ENCODE measurements around the gene CASP8. TPM values are rescaled to one million over a fixed set of nuclear protein-coding genes. Genes with fewer than 3 reads are reported as not detected.

The CASP8 gene
- total RNA-seq, result 15.2 TPM

GRCh38 chr2:201260302-201260800 lies at the start of gene CASP8:
Gene CASP8, plus strand, starts transcription at chr2:201260536. Its CDS starts 5,951 bp downstream, at chr2:201266487.
- TF ChIP-seq, protein P1, sequence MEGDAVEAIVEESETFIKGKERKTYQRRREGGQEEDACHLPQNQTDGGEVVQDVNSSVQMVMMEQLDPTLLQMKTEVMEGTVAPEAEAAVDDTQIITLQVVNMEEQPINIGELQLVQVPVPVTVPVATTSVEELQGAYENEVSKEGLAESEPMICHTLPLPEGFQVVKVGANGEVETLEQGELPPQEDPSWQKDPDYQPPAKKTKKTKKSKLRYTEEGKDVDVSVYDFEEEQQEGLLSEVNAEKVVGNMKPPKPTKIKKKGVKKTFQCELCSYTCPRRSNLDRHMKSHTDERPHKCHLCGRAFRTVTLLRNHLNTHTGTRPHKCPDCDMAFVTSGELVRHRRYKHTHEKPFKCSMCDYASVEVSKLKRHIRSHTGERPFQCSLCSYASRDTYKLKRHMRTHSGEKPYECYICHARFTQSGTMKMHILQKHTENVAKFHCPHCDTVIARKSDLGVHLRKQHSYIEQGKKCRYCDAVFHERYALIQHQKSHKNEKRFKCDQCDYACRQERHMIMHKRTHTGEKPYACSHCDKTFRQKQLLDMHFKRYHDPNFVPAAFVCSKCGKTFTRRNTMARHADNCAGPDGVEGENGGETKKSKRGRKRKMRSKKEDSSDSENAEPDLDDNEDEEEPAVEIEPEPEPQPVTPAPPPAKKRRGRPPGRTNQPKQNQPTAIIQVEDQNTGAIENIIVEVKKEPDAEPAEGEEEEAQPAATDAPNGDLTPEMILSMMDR (IDR thresholded peaks at IDR 0.05), result no peak
- Histone ChIP-seq H3K36me3 (no peaks in the 10 kb centered on the region), H3K4me1 (peaks cover 2 to 15% of the 10 kb centered on the region in 2 donors), H3K27ac (peak within 1 kb of the TSS; percentile 0 to 23), H3K9me3 (no peaks in the 10 kb centered on the region), H3K27me3 (no peaks in the 10 kb centered on the region), H3K4me3 (peak within 1 kb of the TSS in 1 of 2 donors; percentile 71)
- DNase-seq (ENCODE audit: low spot score in 2 of 2), result peak in 1 of 2 donors; percentile 69
- intact Hi-C loops (cut with DNase I), result no loop called here

DNA sequence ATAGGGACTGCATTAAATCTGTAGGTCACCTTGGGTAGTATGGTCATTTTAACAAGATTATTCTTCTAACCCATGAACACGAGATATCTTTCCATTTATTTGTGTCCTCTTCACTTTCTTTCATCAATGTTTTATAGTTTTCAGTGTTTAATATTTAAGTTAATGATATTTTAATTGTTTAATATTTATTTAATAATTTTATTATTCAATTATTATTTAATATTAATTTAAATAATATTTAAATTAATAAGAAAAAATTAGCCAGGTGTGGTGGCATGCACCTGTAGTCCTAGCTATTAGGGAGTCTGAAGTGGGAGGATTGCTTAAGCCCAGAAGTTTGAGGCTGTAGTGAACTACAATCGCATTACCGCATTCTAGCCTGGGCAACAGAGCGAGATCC lies 44.4 kb upstream of the CASP8 start:
- Histone ChIP-seq H3K4me1 (no peaks in the 10 kb centered on the region), H3K9me3 (no peaks in the 10 kb centered on the region), H3K36me3 (no peaks in the 10 kb centered on the region), H3K27ac (no peak overlapping the region), H3K4me3 (no peak overlapping the region), H3K27me3 (no peaks in the 10 kb centered on the region)
- TF ChIP-seq, protein P1 (IDR thresholded peaks at IDR 0.05), result no peak
- DNase-seq (ENCODE audit: low spot score in 2 of 2), result no peak
- intact Hi-C loops (cut with DNase I), result no loop called here

GRCh38 chr2:201216918-201217317 lies 43.4 kb upstream of the CASP8 start:
- H3K27ac ChIP-seq, result no peak overlapping the region
- intact Hi-C loops (cut with DNase I), result no loop called here
- DNase-seq (ENCODE audit: low spot score in 2 of 2), result no peak
- no peak overlapping the region for H3K4me3 ChIP-seq
- no peaks in the 10 kb centered on the region for H3K4me1 ChIP-seq
- TF ChIP-seq, protein P1 (IDR thresholded peaks at IDR 0.05), result no peak
- no peaks in the 10 kb centered on the region for H3K36me3 ChIP-seq
- H3K27me3 ChIP-seq, result no peaks in the 10 kb centered on the region
- no peaks in the 10 kb centered on the region for H3K9me3 ChIP-seq

DNA sequence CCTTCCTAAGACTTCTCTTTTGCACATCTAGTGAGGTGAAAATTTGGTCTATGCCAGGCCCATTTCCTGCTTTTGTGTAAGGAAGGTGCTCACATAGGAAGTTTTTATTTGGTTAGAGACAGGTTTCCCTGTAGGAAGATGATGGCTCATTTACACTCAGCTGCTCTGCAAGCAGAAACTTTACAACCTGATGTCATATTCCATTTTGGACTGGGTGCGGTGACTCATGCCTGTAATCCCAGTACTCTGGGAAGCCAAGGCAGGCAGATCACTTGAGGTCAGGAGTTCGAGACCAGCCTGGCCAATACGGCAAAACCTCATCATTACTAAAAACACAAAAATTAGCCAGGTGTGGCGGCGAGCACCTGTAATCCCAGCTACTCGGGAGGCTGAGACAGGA lies 41.6 kb upstream of the CASP8 start:
- H3K4me1 ChIP-seq, result no peaks in the 10 kb centered on the region
- TF ChIP-seq, protein P1 (IDR thresholded peaks at IDR 0.05), result no peak
- H3K4me3 ChIP-seq, result no peak overlapping the region
- no peak for DNase-seq (ENCODE audit: low spot score in 2 of 2)
- no peaks in the 10 kb centered on the region for H3K27me3 ChIP-seq
- no peaks in the 10 kb centered on the region for H3K9me3 ChIP-seq
- no peaks in the 10 kb centered on the region for H3K36me3 ChIP-seq
- intact Hi-C loops (cut with DNase I), result no loop called here
- H3K27ac ChIP-seq, result no peak overlapping the region

DNA sequence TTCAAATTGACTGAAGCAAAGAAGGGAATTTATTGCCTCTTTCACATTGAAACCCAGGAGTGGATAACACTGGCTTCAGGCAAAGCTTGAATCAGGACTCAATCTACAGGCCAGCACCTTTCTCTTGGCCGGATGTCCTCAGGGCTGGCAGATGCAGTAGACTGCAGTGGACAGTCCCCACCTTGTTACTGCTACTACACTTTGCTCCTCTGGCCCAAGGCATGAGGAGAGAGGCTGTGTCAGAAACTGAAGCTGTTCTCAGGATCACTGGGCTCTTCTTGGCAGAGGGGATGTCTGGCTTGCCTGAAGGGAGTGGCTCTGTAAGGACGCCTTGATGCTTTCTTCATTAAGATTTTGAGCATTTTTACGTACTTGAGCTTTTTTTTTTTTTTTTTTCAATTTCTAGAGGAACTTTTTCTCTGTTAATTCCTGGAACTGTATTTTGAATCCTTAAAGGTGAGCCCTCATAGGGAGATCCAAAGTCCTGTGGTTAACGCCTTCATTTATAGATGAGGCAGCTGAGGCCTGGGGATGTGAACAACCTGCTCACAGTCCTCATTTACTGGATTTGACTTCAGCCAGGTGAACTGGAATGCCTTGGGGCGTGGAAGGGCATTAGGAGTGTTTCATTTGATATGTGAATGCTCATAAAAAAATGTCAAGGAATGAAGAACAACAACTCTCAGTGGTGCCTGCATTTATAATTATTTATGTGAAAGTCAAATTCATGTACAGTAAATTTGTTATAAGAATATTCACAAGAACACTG lies 40.8 kb upstream of the CASP8 start:
- DNase-seq (ENCODE audit: low spot score in 2 of 2), result no peak
- H3K27ac ChIP-seq, result no peak overlapping the region
- intact Hi-C loops (cut with DNase I), result no loop called here

More for the DNA sequence above, 40.8 kb upstream of the CASP8 start:
- no peaks in the 10 kb centered on the region for H3K9me3 ChIP-seq
- H3K4me1 ChIP-seq, result no peaks in the 10 kb centered on the region
- no peak overlapping the region for H3K4me3 ChIP-seq
- no peaks in the 10 kb centered on the region for H3K27me3 ChIP-seq
- TF ChIP-seq, protein P1 (IDR thresholded peaks at IDR 0.05), result no peak
- H3K36me3 ChIP-seq, result no peaks in the 10 kb centered on the region

Measured in ascending aorta (tissue), 2 donors.